HUES48 (cell line): ENCODE results near the gene FAM228B.
"Not testable (repeated sequence)": the region's sequence is repeated elsewhere in the genome, so short reads cannot be mapped to it uniquely, and the experiment has no call there.

ENCODE experiments used
- H3K27ac ChIP-seq: one replicate; pipeline ENCODE4 v1.7.0; 2013; ENCODE audit warnings: low read depth, low read length, inconsistent platforms
- H3K27me3 ChIP-seq: 2 replicates; pipeline ENCODE4 v1.6.1; 2013; ENCODE audit warnings: mild to moderate bottlenecking, low read length; ENCODE audit not compliant: control insufficient read depth, insufficient read depth
- H3K36me3 ChIP-seq: 2 replicates; pipeline ENCODE4 v1.6.1; 2013; ENCODE audit warnings: low read length; ENCODE audit not compliant: control insufficient read depth, insufficient read depth
- H3K4me1 ChIP-seq: 2 replicates; pipeline ENCODE4 v1.6.1; 2013; ENCODE audit warnings: mild to moderate bottlenecking, low read length; ENCODE audit not compliant: control insufficient read depth, insufficient read depth
- H3K4me3 ChIP-seq: 2 replicates; pipeline ENCODE4 v1.5.1; 2013; ENCODE audit warnings: mild to moderate bottlenecking, low read depth, low read length
- H3K9ac ChIP-seq: 2 replicates; pipeline ENCODE4 v1.6.1; 2013; ENCODE audit warnings: mild to moderate bottlenecking, low read depth, low read length, moderate library complexity
- H3K9me3 ChIP-seq: 2 replicates; pipeline ENCODE4 v1.6.1; 2013; ENCODE audit warnings: low read length; ENCODE audit not compliant: control insufficient read depth, insufficient read depth

FAM228B gene

GRCh38 chr2:24104110-24104650 is 19.1 kb upstream of the FAM228B start:
- H3K4me3 ChIP-seq = no peak overlapping the region
- H3K27ac ChIP-seq = no peak overlapping the region
- no peaks in the 10 kb centered on the region for H3K27me3 ChIP-seq
- no peak overlapping the region for H3K9ac ChIP-seq
- H3K36me3 ChIP-seq = no peaks in the 10 kb centered on the region
- H3K9me3 ChIP-seq = no peaks in the 10 kb centered on the region
- no peaks in the 10 kb centered on the region for H3K4me1 ChIP-seq

- no peak overlapping the region for H3K4me3 ChIP-seq
- no peaks in the 10 kb centered on the region for H3K9me3 ChIP-seq
Observed at GRCh38 chr2:24104906-24105305, 18.4 kb upstream of the FAM228B start.

DNA sequence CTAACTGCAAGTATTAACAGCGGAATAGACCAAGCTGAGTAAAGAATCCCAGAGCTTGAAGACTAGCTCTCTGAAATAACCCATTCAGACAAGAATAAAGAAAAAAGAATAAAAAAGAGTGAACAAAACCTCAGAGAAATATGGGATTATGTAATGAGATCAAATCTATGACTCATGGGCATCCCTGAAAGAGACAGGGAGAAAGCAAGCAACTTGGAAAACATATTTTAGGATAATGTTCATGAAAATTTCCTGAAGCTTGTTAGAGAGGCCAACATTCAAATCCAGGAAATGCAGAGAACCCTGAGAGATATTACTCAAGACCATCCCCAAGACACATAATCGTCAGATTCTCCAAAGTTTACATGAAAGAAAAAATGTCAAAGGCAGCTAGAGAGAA is 17.5 kb upstream of the FAM228B start:
- no peak overlapping the region for H3K27ac ChIP-seq
- H3K4me3 ChIP-seq = no peak overlapping the region
- no peaks in the 10 kb centered on the region for H3K9me3 ChIP-seq
- no peaks in the 10 kb centered on the region for H3K27me3 ChIP-seq
- H3K9ac ChIP-seq = no peak overlapping the region
- H3K36me3 ChIP-seq = no peaks in the 10 kb centered on the region
- no peaks in the 10 kb centered on the region for H3K4me1 ChIP-seq

More at GRCh38 chr2:24104906-24105305, 18.4 kb upstream of the FAM228B start:
- Histone ChIP-seq H3K27ac (no peak overlapping the region), H3K27me3 (no peaks in the 10 kb centered on the region), H3K9ac (no peak overlapping the region), H3K36me3 (no peaks in the 10 kb centered on the region), H3K4me1 (no peaks in the 10 kb centered on the region)

- Histone ChIP-seq H3K9me3 (no peaks in the 10 kb centered on the region), H3K27ac (no peak overlapping the region), H3K36me3 (no peaks in the 10 kb centered on the region), H3K27me3 (no peaks in the 10 kb centered on the region), H3K4me1 (no peaks in the 10 kb centered on the region), H3K4me3 (no peak overlapping the region), H3K9ac (no peak overlapping the region)
Observed at GRCh38 chr2:24106786-24107185, 16.5 kb upstream of the FAM228B start.

GRCh38 chr2:24107336-24107735 is 15.9 kb upstream of the FAM228B start:
- H3K36me3 ChIP-seq = no peaks in the 10 kb centered on the region
- no peak overlapping the region for H3K9ac ChIP-seq
- H3K27ac ChIP-seq = no peak overlapping the region
- H3K27me3 ChIP-seq = no peaks in the 10 kb centered on the region
- no peaks in the 10 kb centered on the region for H3K4me1 ChIP-seq
- no peaks in the 10 kb centered on the region for H3K9me3 ChIP-seq
- H3K4me3 ChIP-seq = no peak overlapping the region

DNA sequence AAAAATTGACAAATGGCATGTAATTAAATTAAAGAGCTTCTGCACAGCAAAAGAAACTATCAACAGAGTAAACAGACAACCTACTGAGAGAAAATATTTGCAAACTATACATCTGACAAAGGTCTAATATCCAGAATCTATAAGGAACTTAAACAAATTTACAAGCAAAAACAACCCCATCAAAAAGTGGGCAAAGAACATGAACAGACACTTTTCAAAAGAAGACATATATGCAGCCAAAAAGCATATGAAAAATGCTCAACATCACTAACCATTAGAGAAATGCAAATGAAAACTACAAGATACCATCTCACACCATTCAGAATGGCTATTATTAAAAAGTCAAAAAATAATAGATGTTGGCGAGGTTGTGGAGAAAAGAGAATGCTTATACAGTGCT is 13.8 kb upstream of the FAM228B start:
- not testable (repeated sequence) for H3K9me3 ChIP-seq

GRCh38 chr2:24110660-24111303 is 12.5 kb upstream of the FAM228B start:
- Histone ChIP-seq H3K27me3 (no peaks in the 10 kb centered on the region), H3K9me3 (peaks cover 6% of the 10 kb centered on the region; the same call in 1 of the 2 replicates), H3K4me3 (no peak overlapping the region), H3K27ac (no peak overlapping the region), H3K4me1 (no peaks in the 10 kb centered on the region), H3K9ac (no peak overlapping the region), H3K36me3 (no peaks in the 10 kb centered on the region)

More for the DNA sequence above, 13.8 kb upstream of the FAM228B start:
- not testable (repeated sequence) for H3K36me3 ChIP-seq, H3K27ac ChIP-seq, H3K4me1 ChIP-seq, H3K27me3 ChIP-seq, H3K9ac ChIP-seq, H3K4me3 ChIP-seq

DNA sequence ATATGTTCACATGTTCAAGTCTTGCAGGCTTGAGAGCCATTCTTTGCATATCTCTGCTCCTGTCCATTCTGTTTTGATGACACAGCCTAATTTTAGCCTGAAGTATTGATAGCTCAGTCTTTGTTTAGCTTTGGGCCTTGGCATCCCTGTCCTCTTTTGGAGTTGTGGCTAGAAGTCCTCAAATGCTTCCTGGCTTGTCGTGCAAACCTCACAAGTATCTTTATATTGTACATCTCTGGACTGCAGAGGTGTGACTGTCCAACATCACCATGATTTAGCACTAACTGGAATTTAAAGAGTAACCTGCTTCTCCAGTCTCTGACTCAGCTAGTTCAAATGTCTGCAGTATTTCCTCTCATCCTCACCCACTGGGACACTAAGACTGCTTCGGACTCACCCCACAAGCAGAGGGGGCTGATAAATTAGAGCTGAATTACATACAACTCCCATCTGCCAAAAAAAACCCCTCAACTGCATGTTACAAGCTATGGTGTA is 11.8 kb upstream of the FAM228B start:
- Histone ChIP-seq H3K27ac (no peak overlapping the region), H3K4me1 (no peaks in the 10 kb centered on the region), H3K9ac (no peak overlapping the region), H3K9me3 (peaks cover 6% of the 10 kb centered on the region; the same call in 1 of the 2 replicates), H3K36me3 (no peaks in the 10 kb centered on the region), H3K27me3 (no peaks in the 10 kb centered on the region), H3K4me3 (no peak overlapping the region)

GRCh38 chr2:24115057-24115456 is 8.2 kb upstream of the FAM228B start:
- Histone ChIP-seq H3K9me3 (peaks cover 6% of the 10 kb centered on the region; the same call in 1 of the 2 replicates), H3K27me3 (no peaks in the 10 kb centered on the region), H3K4me3 (no peak overlapping the region), H3K9ac (no peak overlapping the region), H3K4me1 (no peaks in the 10 kb centered on the region), H3K27ac (no peak overlapping the region), H3K36me3 (no peaks in the 10 kb centered on the region)

GRCh38 chr2:24117902-24118301 is 5.4 kb upstream of the FAM228B start:
- H3K27ac ChIP-seq = no peak overlapping the region
- peaks cover 7% of the 10 kb centered on the region for H3K4me1 ChIP-seq
- no peak overlapping the region for H3K4me3 ChIP-seq
- H3K36me3 ChIP-seq = no peaks in the 10 kb centered on the region
- no peaks in the 10 kb centered on the region for H3K27me3 ChIP-seq
- peaks cover 6% of the 10 kb centered on the region; the same call in 1 of the 2 replicates for H3K9me3 ChIP-seq
- H3K9ac ChIP-seq = no peak overlapping the region

DNA sequence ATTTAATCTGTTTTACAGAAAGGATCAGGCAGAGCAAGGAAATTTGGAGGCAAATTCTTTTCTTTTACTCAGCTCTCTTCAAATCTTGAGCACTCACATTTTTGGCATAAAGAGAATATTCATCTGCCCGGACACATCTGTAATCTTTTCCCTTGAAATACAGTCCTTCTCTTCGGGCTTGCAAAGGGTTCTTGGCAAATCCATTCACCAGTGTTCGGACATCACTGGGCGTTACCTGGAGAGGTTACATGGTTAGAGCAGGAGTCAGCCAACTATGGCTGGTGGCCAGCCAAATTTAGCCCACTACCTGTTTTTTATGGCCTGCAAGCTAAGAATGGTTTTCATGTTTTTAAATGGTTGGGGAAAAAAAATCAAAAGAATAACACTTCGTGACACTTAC is 2.2 kb upstream of the FAM228B start:
- no peaks in the 10 kb centered on the region for H3K9me3 ChIP-seq
- peaks cover 7% of the 10 kb centered on the region for H3K4me1 ChIP-seq
- H3K36me3 ChIP-seq = no peaks in the 10 kb centered on the region
- H3K9ac ChIP-seq = no peak overlapping the region
- no peak overlapping the region for H3K4me3 ChIP-seq
- H3K27ac ChIP-seq = no peak overlapping the region
- H3K27me3 ChIP-seq = peaks cover 8% of the 10 kb centered on the region
